Suprapubic skin (tissue), 4 donors: ENCODE results near the gene WIF1. TPM values are rescaled to one million over a fixed set of nuclear protein-coding genes. Genes with fewer than 3 reads are reported as not detected.

Source experiments
- DNase-seq, 2 donors: peaks; one replicate each; pipeline ENCODE4 v3.0.0-alpha.2; 2019; ENCODE audit warnings: low spot score in 2 of 2
- H3K27ac ChIP-seq: fragments of 200-600 bp; sonication (generic); one replicate; pipeline ENCODE4 v1.5.1; 2019
- H3K27me3 ChIP-seq: fragments of 200-600 bp; sonication (generic); one replicate; pipeline ENCODE4 v1.5.1; 2019
- H3K36me3 ChIP-seq: fragments of 200-600 bp; sonication (generic); one replicate; pipeline ENCODE4 v1.5.1; 2019
- H3K4me1 ChIP-seq: fragments of 200-600 bp; sonication (generic); one replicate; pipeline ENCODE4 v1.5.1; 2019
- H3K4me3 ChIP-seq: fragments of 200-600 bp; sonication (generic); one replicate; pipeline ENCODE4 v1.5.1; 2019; ENCODE audit warnings: mild to moderate bottlenecking
- H3K9me3 ChIP-seq: fragments of 200-600 bp; sonication (generic); one replicate; pipeline ENCODE4 v1.5.1; 2019
- EP300 ChIP-seq: sonication (generic); formaldehyde crosslinking; IDR thresholded peaks from one replicate; pipeline ENCODE4 v1.6.1; 2017; ENCODE audit warnings: antibody characterized with exemption
- POLR2A ChIP-seq, 2 donors: fragments of 450-650 bp; IDR thresholded peaks; one replicate each; pipeline ENCODE4 v1.6.1; 2017; ENCODE audit warnings: antibody characterized with exemption in 2 of 2, mild to moderate bottlenecking in 2 of 2, moderate library complexity in 2 of 2
- POLR2AphosphoS5 ChIP-seq, 3 donors: sonication (generic); formaldehyde crosslinking; IDR thresholded peaks; one replicate each; pipeline ENCODE4 v1.6.1; 2017; ENCODE audit warnings: antibody characterized with exemption in 3 of 3
- WGBS: methylation state at CpG from one replicate; pipeline ENCODE4 v1.1.5; 2018; 5-methylcytosine and 5-hydroxymethylcytosine counted together
- total RNA-seq, 4 donors: library from RNA; depleted of rRNA; stranded (reverse); fragments of >200 nt; gene quantifications; one replicate each; pipeline ENCODE4 v1.1.0, GENCODE V29; 2016
- TF ChIP-seq, protein P1 (sequence below), 2 donors: fragments of 200-600 bp in 1 of 2; fragments of 450-650 bp in 1 of 2; sonication (generic) in 1 of 2; IDR thresholded peaks; one replicate each; pipeline ENCODE4 v1.5.1; 2016 to 2019; ENCODE audit warnings: antibody characterized with exemption in 2 of 2, mild to moderate bottlenecking in 1 of 2, moderate library complexity in 1 of 2

WIF1 gene
- total RNA-seq, 4 donors from 2014 or later: 0.34 to 3.0 (median 0.79) TPM

- H3K27ac ChIP-seq: no peak overlapping the region
- H3K9me3 ChIP-seq: no peaks in the 10 kb centered on the region
- H3K4me1 ChIP-seq: peaks cover 10% of the 10 kb centered on the region
- H3K27me3 ChIP-seq: peaks cover 27% of the 10 kb centered on the region
- DNase-seq: no peak
- no peaks in the 10 kb centered on the region for H3K36me3 ChIP-seq
- TF ChIP-seq, protein P1, sequence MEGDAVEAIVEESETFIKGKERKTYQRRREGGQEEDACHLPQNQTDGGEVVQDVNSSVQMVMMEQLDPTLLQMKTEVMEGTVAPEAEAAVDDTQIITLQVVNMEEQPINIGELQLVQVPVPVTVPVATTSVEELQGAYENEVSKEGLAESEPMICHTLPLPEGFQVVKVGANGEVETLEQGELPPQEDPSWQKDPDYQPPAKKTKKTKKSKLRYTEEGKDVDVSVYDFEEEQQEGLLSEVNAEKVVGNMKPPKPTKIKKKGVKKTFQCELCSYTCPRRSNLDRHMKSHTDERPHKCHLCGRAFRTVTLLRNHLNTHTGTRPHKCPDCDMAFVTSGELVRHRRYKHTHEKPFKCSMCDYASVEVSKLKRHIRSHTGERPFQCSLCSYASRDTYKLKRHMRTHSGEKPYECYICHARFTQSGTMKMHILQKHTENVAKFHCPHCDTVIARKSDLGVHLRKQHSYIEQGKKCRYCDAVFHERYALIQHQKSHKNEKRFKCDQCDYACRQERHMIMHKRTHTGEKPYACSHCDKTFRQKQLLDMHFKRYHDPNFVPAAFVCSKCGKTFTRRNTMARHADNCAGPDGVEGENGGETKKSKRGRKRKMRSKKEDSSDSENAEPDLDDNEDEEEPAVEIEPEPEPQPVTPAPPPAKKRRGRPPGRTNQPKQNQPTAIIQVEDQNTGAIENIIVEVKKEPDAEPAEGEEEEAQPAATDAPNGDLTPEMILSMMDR (IDR thresholded peaks at IDR 0.05): no peak
- TF ChIP-seq POLR2AphosphoS5 (IDR thresholded peaks at IDR 0.05) (no peak), POLR2A (IDR thresholded peaks at IDR 0.05) (no peak), EP300 (no peak)
- H3K4me3 ChIP-seq: no peak overlapping the region
These were observed 43.7 kb upstream of the WIF1 start for GRCh38 chr12:65164774-65165173.

GRCh38 chr12:65164244-65164643, 43.1 kb upstream of the WIF1 start:
- TF ChIP-seq POLR2AphosphoS5 (IDR thresholded peaks at IDR 0.05) (no peak), POLR2A (IDR thresholded peaks at IDR 0.05) (no peak), EP300 (no peak)
- TF ChIP-seq, protein P1 (IDR thresholded peaks at IDR 0.05): no peak
- Histone ChIP-seq H3K4me3 (no peak overlapping the region), H3K27me3 (peaks cover 29% of the 10 kb centered on the region), H3K36me3 (no peaks in the 10 kb centered on the region), H3K4me1 (peaks cover 10% of the 10 kb centered on the region), H3K9me3 (no peaks in the 10 kb centered on the region), H3K27ac (no peak overlapping the region)
- 96% methylated on average over 2 of the region's 2 CpGs for WGBS
- DNase-seq: no peak

DNA sequence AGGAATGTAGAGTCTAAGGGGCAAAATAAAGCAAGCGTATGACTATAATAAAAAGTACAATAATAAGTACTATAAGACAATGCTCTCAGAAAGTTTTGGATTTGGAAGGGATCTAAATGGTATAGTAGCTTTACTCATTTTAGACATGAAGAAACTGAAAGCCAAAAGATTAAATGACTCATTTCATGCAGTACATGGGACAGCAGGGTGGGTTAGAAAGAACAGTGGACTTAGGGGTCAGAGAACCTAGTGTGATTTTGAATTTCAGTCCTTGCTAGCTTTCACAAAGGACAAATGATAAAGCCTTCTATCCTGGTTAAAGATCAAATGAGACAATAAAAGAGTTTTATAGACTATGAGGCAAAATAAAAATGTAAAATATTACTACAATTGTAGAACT, 41.5 kb upstream of the WIF1 start:
- TF ChIP-seq EP300 (no peak), POLR2A (IDR thresholded peaks at IDR 0.05) (no peak), POLR2AphosphoS5 (IDR thresholded peaks at IDR 0.05) (no peak)
- TF ChIP-seq, protein P1 (IDR thresholded peaks at IDR 0.05): no peak
- peaks cover 29% of the 10 kb centered on the region for H3K27me3 ChIP-seq
- H3K4me1 ChIP-seq: no peaks in the 10 kb centered on the region
- no peak for DNase-seq
- no peak overlapping the region for H3K27ac ChIP-seq
- no peaks in the 10 kb centered on the region for H3K9me3 ChIP-seq
- H3K4me3 ChIP-seq: no peak overlapping the region
- H3K36me3 ChIP-seq: no peaks in the 10 kb centered on the region
- 96% methylated on average over 1 of the region's 1 CpG for WGBS

GRCh38 chr12:65157091-65157490, 36.0 kb upstream of the WIF1 start:
- no peak overlapping the region for H3K27ac ChIP-seq
- WGBS: 88% methylated on average over 4 of the region's 4 CpGs
- H3K4me3 ChIP-seq: no peak overlapping the region
- H3K9me3 ChIP-seq: no peaks in the 10 kb centered on the region
- DNase-seq: no peak
- TF ChIP-seq, protein P1 (IDR thresholded peaks at IDR 0.05): no peak
- TF ChIP-seq EP300 (no peak), POLR2AphosphoS5 (IDR thresholded peaks at IDR 0.05) (no peak), POLR2A (IDR thresholded peaks at IDR 0.05) (no peak)
- H3K4me1 ChIP-seq: no peaks in the 10 kb centered on the region
- peaks cover 14% of the 10 kb centered on the region for H3K27me3 ChIP-seq
- H3K36me3 ChIP-seq: no peaks in the 10 kb centered on the region

DNA sequence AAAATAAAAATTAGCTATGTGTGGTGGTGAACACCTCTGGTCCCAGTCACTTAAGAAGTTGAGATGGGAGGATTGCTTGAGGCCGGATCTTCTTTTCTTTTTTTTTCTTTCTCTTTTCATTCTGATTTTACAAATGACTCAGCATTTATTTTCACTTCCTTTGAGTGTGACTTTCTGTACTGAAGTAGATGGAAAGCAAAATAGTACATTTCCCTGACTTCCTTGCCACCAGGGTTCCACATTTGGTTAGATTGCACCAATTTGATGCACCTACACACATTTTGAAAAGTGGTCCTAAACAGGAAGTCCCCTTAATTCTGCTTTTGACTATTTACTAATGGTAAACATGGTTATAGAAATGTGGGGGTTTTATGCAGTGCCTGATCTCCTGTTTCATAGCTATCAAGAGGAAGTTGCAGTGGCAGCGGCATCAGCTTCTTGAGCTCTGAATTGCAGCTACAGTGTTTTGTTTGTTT, 35.3 kb upstream of the WIF1 start:
- peaks cover 11% of the 10 kb centered on the region for H3K27me3 ChIP-seq
- H3K27ac ChIP-seq: no peak overlapping the region
- H3K4me3 ChIP-seq: no peak overlapping the region
- 69% methylated on average over 2 of the region's 2 CpGs for WGBS
- no peaks in the 10 kb centered on the region for H3K36me3 ChIP-seq
- TF ChIP-seq POLR2A (IDR thresholded peaks at IDR 0.05) (no peak), EP300 (no peak), POLR2AphosphoS5 (IDR thresholded peaks at IDR 0.05) (no peak)
- TF ChIP-seq, protein P1 (IDR thresholded peaks at IDR 0.05): no peak
- H3K9me3 ChIP-seq: no peaks in the 10 kb centered on the region
- H3K4me1 ChIP-seq: no peaks in the 10 kb centered on the region
- DNase-seq: no peak
